IPS-NIHi7 (cell line): ENCODE measurements around the gene COL8A1.
"Not testable (repeated sequence)": the region's sequence is repeated elsewhere in the genome, so short reads cannot be mapped to it uniquely, and the experiment has no call there.

Experiments used
- DNase-seq: peaks from one replicate; pipeline ENCODE4 v3.0.0; 2012; ENCODE audit warnings: mixed read lengths; ENCODE audit errors: extremely low spot score

The COL8A1 gene

GRCh38 chr3:99708207-99708745 is 69.9 kb downstream of the COL8A1 start:
- no peak for DNase-seq

GRCh38 chr3:99709686-99710085 is 71.3 kb downstream of the COL8A1 start:
- no peak for DNase-seq

DNA sequence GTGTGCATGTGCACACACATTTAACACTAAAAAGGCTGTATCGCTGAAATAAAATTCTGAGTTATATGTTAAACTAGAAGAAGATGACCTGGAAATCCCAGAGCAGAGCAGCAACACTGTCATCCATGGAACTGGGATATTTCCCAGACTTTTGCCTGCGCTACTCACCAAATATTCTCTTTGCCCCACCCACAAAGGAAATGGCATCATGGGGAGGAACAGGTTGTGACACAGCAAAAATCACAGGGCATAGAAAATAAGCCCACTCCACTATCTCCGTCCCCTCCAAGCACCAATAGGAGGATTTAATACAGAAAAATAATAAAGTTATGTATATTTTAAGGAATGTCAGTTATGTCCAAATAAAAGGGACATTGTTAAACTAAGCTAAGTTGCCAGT is 71.7 kb downstream of the COL8A1 start:
- DNase-seq = no peak

- DNase-seq = no peak
Measured at GRCh38 chr3:99711351-99711750, 73.0 kb downstream of the COL8A1 start.

DNA sequence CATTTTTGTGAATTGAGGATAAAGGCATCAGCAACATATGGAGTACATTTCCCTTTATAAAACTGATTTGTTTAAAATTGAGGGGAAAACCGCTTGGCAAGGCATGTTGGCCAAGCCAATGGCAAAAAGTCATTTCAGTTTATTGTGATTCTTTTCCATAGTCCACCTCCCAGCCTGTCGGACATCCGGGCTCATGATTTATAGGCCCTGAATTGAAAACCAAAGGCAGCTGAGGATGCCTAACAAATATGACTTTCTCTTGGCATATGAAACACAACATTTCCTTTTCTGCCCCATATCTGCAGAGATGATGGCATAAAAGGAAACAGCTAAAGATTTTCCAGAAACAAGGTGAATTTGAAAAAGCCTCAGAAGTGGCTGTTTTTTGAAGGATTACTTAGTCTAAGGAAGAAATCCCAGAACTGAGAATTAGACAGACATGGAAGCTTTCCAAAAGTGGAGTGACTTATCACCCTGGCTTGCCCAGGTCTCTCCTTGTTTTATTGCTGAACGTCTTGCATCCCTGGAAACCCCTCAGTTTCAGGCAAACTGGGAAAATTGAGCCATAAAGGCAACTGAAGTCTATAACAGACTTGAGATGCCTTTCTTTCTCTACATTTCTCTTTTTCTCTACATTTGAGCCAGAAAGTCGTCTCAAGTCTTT is 74.0 kb downstream of the COL8A1 start:
- no peak for DNase-seq

GRCh38 chr3:99713440-99713839 is 75.0 kb downstream of the COL8A1 start:
- DNase-seq = no peak

GRCh38 chr3:99714146-99714545 is 75.8 kb downstream of the COL8A1 start:
- DNase-seq = no peak

- no peak for DNase-seq
Measured at GRCh38 chr3:99714575-99714974, 76.2 kb downstream of the COL8A1 start.

DNA sequence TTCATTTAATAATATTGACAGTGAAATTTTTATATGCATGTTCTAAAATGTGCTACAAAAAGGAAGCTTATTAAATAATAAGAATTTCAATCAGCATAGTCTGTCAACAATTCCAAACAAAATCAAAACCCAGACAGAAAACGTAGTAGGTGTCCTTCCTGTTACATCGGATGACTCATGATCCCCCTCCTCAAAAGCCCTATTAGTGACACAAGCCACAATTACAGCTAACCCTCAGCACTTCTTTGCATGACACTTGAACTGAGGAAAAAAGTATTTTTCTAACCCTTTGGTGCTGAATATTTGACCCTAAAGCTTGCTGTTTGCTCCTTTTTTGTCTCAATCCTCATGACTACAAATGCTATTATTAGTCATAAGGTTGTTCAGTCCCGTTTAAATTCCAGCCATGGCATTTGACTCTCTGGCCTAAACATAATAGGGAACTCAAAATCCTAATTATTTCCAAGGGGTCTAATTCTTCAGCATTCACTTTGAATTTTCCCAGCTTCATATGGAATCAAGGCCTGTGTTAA is 78.1 kb downstream of the COL8A1 start:
- DNase-seq = peak; percentile 27

DNA sequence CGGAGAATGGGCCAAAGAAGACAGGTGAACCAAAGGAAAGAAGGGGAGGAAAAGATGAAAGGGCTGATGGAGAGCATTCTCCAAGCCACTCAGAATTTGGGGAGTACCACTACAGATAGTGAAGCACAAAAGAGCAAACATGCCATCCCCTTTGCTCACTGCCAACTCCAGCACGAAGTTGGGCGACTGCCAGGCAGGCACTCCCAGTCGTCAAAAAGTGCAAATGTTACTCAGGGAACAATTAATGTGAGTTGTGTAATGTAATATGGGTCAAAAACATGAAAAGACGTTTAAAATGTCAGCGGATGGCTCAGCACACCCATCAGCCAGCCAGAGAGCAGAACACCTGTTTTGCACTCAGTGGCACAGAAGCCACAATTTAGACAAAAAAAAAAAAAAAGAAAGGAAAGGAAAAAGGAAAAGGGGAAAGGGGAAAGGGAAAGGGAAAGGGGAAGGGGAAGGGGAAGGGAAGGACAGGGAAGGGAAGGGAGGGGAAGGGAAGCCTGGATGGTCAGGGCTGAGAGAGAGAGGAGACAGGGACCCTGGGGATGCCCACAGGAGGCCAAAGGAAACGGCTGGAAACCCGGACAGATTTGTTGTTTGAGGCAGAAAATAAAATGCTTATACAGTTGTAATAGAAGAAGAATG is 82.7 kb downstream of the COL8A1 start:
- no peak for DNase-seq

DNA sequence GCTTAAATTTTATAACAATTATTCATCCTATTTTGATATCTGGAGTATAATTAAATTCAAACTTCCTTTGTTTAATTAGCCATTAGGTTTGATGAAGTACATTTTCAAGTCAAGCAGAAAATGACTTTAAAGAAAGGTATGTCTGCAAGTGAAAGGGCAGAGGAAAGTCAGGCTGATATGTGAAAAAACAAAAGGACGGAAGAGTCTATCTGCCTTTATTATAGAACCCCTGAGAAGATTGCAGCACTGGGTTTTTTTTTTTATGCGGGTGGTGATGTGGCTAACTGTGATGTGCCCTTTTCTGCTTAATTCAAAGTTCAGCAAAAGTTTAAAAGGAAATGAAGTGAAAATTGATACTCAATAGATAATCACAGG is 83.2 kb downstream of the COL8A1 start:
- DNase-seq = no peak

DNA sequence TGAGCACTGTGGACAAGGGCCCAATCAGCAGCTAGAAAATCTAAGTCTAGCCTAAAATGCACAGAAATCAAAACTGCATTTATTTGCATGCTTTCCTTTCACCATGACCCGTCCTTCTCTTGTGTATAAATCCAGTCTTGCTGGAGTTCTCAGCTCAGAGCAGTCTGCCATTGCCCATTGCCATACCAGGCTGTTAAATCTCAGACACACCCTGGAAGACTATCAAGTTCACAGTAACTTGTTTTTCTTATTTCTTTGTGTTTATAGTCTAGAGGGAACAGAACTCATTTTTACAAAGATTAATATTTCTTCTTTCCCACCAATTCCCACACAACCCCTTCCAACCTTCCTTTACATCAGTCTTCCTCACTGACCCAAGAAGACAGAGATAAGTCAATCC is 85.9 kb downstream of the COL8A1 start:
- DNase-seq = no peak

DNA sequence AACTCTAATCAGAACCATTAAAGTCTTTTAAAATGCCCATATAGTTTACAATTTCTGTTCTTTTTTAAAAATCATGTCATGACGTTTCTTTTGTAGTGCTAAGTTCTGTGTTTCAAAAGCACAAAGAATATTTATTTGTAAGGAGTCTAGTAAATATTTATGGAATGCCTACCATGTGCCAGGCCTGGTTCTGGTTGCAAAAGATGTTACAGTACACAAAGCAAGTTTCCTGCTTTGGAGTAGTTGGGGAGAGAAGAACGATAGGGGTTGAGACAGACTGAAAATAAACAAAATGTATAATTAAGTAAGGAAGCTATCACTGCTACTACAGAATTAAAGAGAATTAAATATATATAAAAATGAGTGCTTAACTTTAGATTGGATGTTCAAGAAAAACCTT is 92.5 kb downstream of the COL8A1 start:
- no peak for DNase-seq

DNA sequence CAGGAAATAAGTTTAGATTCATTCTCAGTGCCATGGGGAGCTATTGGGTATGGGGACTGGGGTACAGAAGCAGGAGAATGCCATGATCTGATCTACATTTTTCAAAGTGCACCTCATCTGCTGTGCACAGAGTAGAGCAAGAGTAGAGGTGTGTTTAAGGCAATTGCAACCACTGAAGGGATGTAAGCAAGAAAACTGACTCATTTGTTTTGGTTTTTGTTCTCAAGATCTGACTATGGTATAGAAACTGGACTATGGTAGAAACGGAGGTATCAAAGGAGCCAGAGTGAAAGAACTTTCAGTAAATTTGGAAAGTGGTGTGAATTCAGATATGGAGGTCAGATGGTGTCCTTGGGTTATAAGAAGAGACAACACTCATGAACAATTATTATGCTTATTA is 93.1 kb downstream of the COL8A1 start:
- no peak for DNase-seq

DNA sequence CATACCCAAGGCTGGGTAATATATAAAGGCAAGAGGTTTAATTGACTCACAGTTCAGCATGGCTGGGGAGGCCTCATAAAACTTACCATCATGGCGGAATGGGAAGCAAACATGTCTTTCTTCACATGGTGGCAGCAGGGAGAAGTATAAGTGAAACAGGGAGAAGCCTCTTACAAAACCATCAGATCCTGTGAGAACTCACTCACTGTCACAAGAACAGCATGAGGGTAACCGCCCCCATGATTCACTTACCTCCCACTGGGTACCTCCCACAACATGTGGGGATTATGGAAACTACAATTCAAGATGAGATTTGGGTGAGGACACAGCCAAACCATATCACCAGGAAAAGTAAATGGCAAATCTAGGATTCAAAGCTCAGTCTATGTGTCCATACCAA is 102.0 kb downstream of the COL8A1 start:
- DNase-seq = not testable (repeated sequence)

- no peak for DNase-seq
Measured at GRCh38 chr3:99741588-99741987, 103.2 kb downstream of the COL8A1 start.

DNA sequence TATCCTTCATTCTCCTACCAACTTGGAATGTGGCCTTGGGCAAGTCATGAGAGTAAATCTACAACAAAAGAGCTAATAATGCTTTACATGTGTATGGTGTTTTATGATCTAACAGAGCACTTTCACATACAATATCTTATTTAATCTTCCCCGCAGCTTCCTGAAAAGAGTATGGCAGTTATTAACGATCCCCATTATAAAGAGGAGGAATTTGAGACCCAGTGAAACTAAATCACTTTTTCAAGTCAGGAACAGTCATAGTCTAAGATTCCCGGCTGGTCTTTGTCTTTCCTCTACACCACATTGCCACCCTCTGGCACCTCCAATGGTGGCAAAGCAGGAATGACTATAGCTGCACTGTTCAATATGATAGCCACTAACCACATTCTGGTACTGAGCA is 109.5 kb downstream of the COL8A1 start:
- no peak for DNase-seq

GRCh38 chr3:99751649-99752048 is 113.3 kb downstream of the COL8A1 start:
- DNase-seq = no peak

DNA sequence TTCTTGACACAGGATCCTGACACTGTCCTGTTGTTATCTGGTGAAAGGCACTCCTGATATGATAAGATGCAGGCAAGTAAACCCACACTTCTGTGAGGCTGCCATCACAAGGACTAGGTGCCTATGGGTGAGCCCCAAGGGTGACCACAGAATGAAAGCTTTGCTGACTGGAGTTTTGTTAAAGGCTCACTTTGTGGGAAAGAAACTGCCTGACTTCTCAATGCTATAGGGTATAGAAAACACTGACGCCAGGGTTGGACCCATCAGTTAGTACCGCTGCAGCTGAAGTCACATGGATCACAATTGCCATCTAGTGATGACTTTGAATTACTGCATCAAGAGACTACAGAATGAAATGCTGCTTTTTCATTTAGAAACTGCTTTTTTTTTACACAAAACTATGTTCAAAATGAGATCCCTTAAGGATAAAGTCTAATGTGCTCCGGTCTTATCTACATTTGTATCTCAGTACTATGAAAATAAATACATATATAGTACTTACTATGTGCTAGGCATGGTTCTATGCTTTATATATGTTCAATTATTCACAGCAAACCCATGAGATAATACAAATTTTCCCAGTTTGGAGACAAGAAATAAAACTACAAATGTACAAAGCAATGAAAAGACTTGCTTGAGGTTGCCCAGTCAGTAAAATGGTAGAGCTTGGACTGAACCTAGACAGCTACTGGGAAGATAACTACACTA is 115.0 kb downstream of the COL8A1 start:
- DNase-seq = peak; percentile 67

- no peak for DNase-seq
Measured at GRCh38 chr3:99755831-99756230, 117.4 kb downstream of the COL8A1 start.

DNA sequence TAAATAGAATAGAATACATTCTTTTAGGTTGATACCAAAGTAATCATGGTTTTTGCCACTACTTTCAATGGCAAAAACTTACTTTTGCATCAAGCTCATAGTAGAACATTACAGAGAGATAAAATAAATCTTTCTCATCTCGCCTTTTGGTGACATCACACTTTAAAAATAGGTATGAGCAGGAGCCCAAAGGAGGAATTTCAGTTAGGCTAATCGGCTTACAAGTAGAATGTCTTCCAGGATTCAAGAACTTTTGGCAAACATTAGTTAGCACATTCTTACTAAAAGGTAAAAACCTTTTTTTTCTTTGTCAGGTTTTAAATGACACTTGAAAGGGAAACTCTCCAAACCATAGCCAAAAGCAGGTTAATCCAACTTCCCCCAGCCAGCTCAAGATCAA is 119.6 kb downstream of the COL8A1 start:
- DNase-seq = no peak

GRCh38 chr3:99758502-99759177 is 120.2 kb downstream of the COL8A1 start:
- DNase-seq = no peak
